H1 (cell line): ENCODE data around the gene HIPK3. TPM values are rescaled to one million over a fixed set of nuclear protein-coding genes. Genes with fewer than 3 reads are reported as not detected.
"Not testable (repeated sequence)": the region's sequence is repeated elsewhere in the genome, so short reads cannot be mapped to it uniquely, and the experiment has no call there.

ENCODE experiments used
- CTCF ChIA-PET: fragments of 300-600 bp; sonication (Branson Sonifier 250); formaldehyde crosslinking; loops from one replicate; lab custom pipeline; 2021; ENCODE audit not compliant: partially characterized antibody; lab: Charles Lee
- POLR2A ChIA-PET: fragments of 300-600 bp; sonication (Branson Sonifier 250); formaldehyde crosslinking; loops from one replicate; lab custom pipeline; 2021; ENCODE audit warnings: inconsistent platforms; ENCODE audit not compliant: partially characterized antibody; lab: Charles Lee
- DNase-seq, 2 experiments: peaks; one replicate each; pipeline versions ENCODE4 v3.0.0 to v3.0.0-alpha.2; 2010 to 2022; ENCODE audit warnings: low spot score in 2 of 2, low read depth in 1 of 2, mixed read lengths in 1 of 2
- FAIRE-seq: peaks from 2 replicates; lab custom pipeline; 2011; peaks lifted over from hg19 to GRCh38; lab: Jason Lieb, UNC
- H2AFZ ChIP-seq: 2 replicates; pipeline ENCODE4 v1.8.1; 2012; ENCODE audit warnings: low read length, inconsistent platforms
- H2AK5ac ChIP-seq: 2 replicates; pipeline ENCODE4 v1.6.1; 2013; ENCODE audit warnings: low read depth, low read length
- H2BK120ac ChIP-seq: replicated peaks from 2 replicates; pipeline ENCODE3; 2013; ENCODE audit warnings: low read depth, low read length, inconsistent platforms
- H2BK12ac ChIP-seq: 2 replicates; pipeline ENCODE4 v1.6.1; 2013; ENCODE audit warnings: low read depth, low read length
- H2BK15ac ChIP-seq: 2 replicates; pipeline ENCODE4 v1.6.1; 2013; ENCODE audit warnings: low read length
- H2BK20ac ChIP-seq: 2 replicates; pipeline ENCODE4 v1.6.1; 2013; ENCODE audit warnings: low read length
- H2BK5ac ChIP-seq: 2 replicates; pipeline ENCODE4 v1.6.1; 2013; ENCODE audit warnings: low read depth, low read length
- H3K14ac ChIP-seq: 2 replicates; pipeline ENCODE4 v1.6.1; 2013; ENCODE audit warnings: inconsistent platforms; ENCODE audit not compliant: insufficient read length
- H3K18ac ChIP-seq: 2 replicates; pipeline ENCODE4 v1.6.1; 2013; ENCODE audit warnings: low read length; ENCODE audit errors: extremely low read depth
- H3K23ac ChIP-seq: 2 replicates; pipeline ENCODE4 v1.6.1; 2013; ENCODE audit warnings: inconsistent platforms; ENCODE audit not compliant: insufficient read length
- H3K23me2 ChIP-seq: 2 replicates; pipeline ENCODE4 v1.6.1; 2013; ENCODE audit warnings: low read depth, low read length
- H3K27ac ChIP-seq: 2 replicates; pipeline ENCODE4 v1.6.1; 2011; ENCODE audit warnings: low read depth, low read length, inconsistent platforms
- H3K27me3 ChIP-seq, 4 experiments: replicated peaks in 1 of 4; 1 replicate in 1 of 4; 2 replicates in 3 of 4; pipeline versions ENCODE4 v1.6.1 to v1.8.1; 2011 to 2013; ENCODE audit warnings: low read length in 3 of 4, mild to moderate bottlenecking in 3 of 4, inconsistent platforms in 2 of 4, mixed read lengths in 2 of 4, moderate library complexity in 1 of 4; ENCODE audit not compliant: control insufficient read depth in 3 of 4, insufficient read depth in 3 of 4; ENCODE audit errors: extremely low read depth in 1 of 4
- H3K36me3 ChIP-seq, 4 experiments: 2 replicates each; pipeline versions ENCODE4 v1.6.1 to v1.8.1; 2011 to 2013; ENCODE audit warnings: mild to moderate bottlenecking in 4 of 4, low read length in 3 of 4, moderate library complexity in 2 of 4, control low read depth in 1 of 4, inconsistent platforms in 1 of 4; ENCODE audit not compliant: insufficient read depth in 4 of 4, control insufficient read depth in 2 of 4
- H3K4ac ChIP-seq: replicated peaks from 2 replicates; pipeline ENCODE3; 2013; ENCODE audit warnings: low read length, low read depth, mixed read lengths, inconsistent platforms; ENCODE audit not compliant: insufficient read length
- H3K4me1 ChIP-seq, 4 experiments: replicated peaks in 1 of 4; 1 replicate in 1 of 4; 2 replicates in 3 of 4; pipeline versions ENCODE4 v1.6.1 to v1.8.1; 2011 to 2013; ENCODE audit warnings: low read length in 3 of 4, inconsistent platforms in 2 of 4, mixed read lengths in 1 of 4; ENCODE audit not compliant: insufficient read depth in 4 of 4, control insufficient read depth in 3 of 4
- H3K4me2 ChIP-seq, 2 experiments: 2 replicates each; pipeline versions ENCODE4 v1.6.1 to v1.8.1; 2011 to 2013; ENCODE audit warnings: low read depth in 2 of 2, low read length in 2 of 2, control low read depth in 1 of 2, inconsistent platforms in 1 of 2, mild to moderate bottlenecking in 1 of 2; ENCODE audit not compliant: insufficient read depth in 1 of 2
- H3K4me3 ChIP-seq, 4 experiments: fragments of 200-600, 300-600 bp in 1 of 4; sonication (generic), shearing (Covaris generic), sonication (Bioruptor Twin) in 1 of 4; 2 replicates each; pipeline versions ENCODE4 v1.5.1 to v1.8.1; 2011 to 2016; ENCODE audit warnings: low read length in 4 of 4, low read depth in 3 of 4, control low read depth in 2 of 4, inconsistent platforms in 2 of 4, mild to moderate bottlenecking in 2 of 4, mixed read lengths in 1 of 4, moderate library complexity in 1 of 4; ENCODE audit not compliant: insufficient read depth in 2 of 4; ENCODE audit errors: extremely low read depth in 1 of 4
- H3K56ac ChIP-seq: replicated peaks from 2 replicates; pipeline ENCODE3; 2013; ENCODE audit warnings: low read depth, mild to moderate bottlenecking, mixed read lengths, low read length, inconsistent platforms; ENCODE audit not compliant: insufficient read length
- H3K79me1 ChIP-seq: 2 replicates; pipeline ENCODE4 v1.6.1; 2013; ENCODE audit warnings: low read depth, low read length, control low read depth
- H3K79me2 ChIP-seq, 2 experiments: 2 replicates each; pipeline versions ENCODE4 v1.6.1 to v1.8.1; 2012 to 2013; ENCODE audit warnings: low read length in 2 of 2, mild to moderate bottlenecking in 2 of 2, inconsistent platforms in 1 of 2; ENCODE audit not compliant: insufficient read depth in 2 of 2, control insufficient read depth in 1 of 2
- H3K9ac ChIP-seq, 4 experiments: replicated peaks in 1 of 4; 1 replicate in 1 of 4; 2 replicates in 3 of 4; pipeline versions ENCODE4 v1.6.1 to v1.8.1; 2011 to 2013; ENCODE audit warnings: low read depth in 3 of 4, low read length in 3 of 4, control low read depth in 2 of 4, mild to moderate bottlenecking in 2 of 4, moderate library complexity in 2 of 4, inconsistent platforms in 1 of 4; ENCODE audit errors: extremely low read depth in 1 of 4
- H3K9me3 ChIP-seq, 2 experiments: 2 replicates each; pipeline versions ENCODE4 v1.6.1 to v1.8.1; 2012 to 2013; ENCODE audit warnings: mild to moderate bottlenecking in 2 of 2, moderate library complexity in 2 of 2, control low read depth in 1 of 2, inconsistent platforms in 1 of 2, low read depth in 1 of 2, low read length in 1 of 2, mixed read lengths in 1 of 2; ENCODE audit not compliant: insufficient read depth in 2 of 2
- H4K20me1 ChIP-seq, 2 experiments: replicated peaks in 1 of 2; 2 replicates each; pipeline versions ENCODE3 to v1.8.1; 2011 to 2013; ENCODE audit warnings: inconsistent platforms in 2 of 2, low read length in 2 of 2, mild to moderate bottlenecking in 1 of 2; ENCODE audit not compliant: insufficient read depth in 2 of 2, control insufficient read depth in 1 of 2
- H4K5ac ChIP-seq: 2 replicates; pipeline ENCODE4 v1.6.1; 2013; ENCODE audit warnings: low read length, low read depth, mixed read lengths, inconsistent platforms; ENCODE audit not compliant: insufficient read length
- H4K8ac ChIP-seq: 2 replicates; pipeline ENCODE4 v1.8.0; 2013; ENCODE audit warnings: mild to moderate bottlenecking, moderate library complexity, low read length, inconsistent platforms; ENCODE audit not compliant: insufficient read depth; ENCODE audit errors: extremely low read depth
- H4K91ac ChIP-seq: replicated peaks from 2 replicates; pipeline ENCODE3; 2013; ENCODE audit warnings: low read length, mixed read lengths, inconsistent platforms; ENCODE audit not compliant: insufficient read length
- WGBS, 2 experiments: shearing (Covaris generic) in 1 of 2; methylation state at CpG; one replicate each; pipeline versions ENCODE4 v1.1.6 to v1.1.7; 2013 to 2015; ENCODE audit warnings: low lambda C conversion rate in 2 of 2, mixed read lengths in 2 of 2, inconsistent platforms in 1 of 2, low coverage in 1 of 2, missing lambda C conversion rate in 1 of 2; ENCODE audit not compliant: insufficient replicate concordance in 2 of 2, insufficient coverage in 1 of 2, insufficient read length in 1 of 2; ENCODE audit errors: extremely low coverage in 1 of 2, missing lambda C conversion rate in 1 of 2; 5-methylcytosine and 5-hydroxymethylcytosine counted together
- polyA plus RNA-seq, 7 experiments: library from polyadenylated mRNA; depleted of rRNA in 3 of 7; stranded (reverse) in 5 of 7; unstranded in 2 of 7; fragments of >200 nt in 5 of 7; fragments of 200-250 nt in 2 of 7; gene quantifications; 1 replicate in 5 of 7; 2 replicates in 1 of 7; 4 replicates in 1 of 7; pipeline versions ENCODE4 v1.2.1 to v1.2.3, GENCODE V29; 2011 to 2013; ENCODE audit warnings: missing spikeins in 2 of 7, mixed read lengths in 2 of 7
- total RNA-seq: library from RNA; stranded (reverse); fragmentation: NEBNext Ultra II Directional; extraction: Animal tissue kit (Norgen Biotek cat#: 25700); gene quantifications from 2 replicates; pipeline ENCODE4 v1.2.1, GENCODE V29; 2021

Gene HIPK3
- total and polyA plus RNA-seq, 2 of the 8 experiments (the other 6 are each of a cell fraction or from before 2014, with no cell fraction given) = 5.0 to 22.3 TPM

DNA sequence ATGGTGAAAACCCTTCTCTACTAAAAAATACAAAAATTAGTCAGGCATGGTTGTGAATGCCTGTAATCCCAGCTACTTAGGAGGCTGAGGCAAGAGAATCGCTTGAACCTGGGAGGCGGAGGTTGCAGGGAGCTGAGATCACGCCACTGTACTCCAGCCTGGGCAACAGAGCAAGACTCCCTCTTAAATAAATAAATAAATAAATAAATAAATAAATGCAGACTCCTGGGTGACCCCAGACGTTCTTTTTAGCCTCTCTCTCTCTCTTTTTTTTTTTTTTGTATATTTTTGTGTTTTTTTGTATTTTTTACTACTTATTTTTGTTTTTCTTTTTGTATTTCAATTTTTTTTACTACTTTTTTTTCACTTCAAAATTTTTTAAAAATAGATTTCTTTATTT lies 111.3 kb downstream of the HIPK3 start:
- H2AK5ac ChIP-seq, H3K79me2 ChIP-seq, H3K23me2 ChIP-seq, H3K56ac ChIP-seq, DNase-seq, H3K14ac ChIP-seq, H2BK120ac ChIP-seq, H3K79me1 ChIP-seq, H4K91ac ChIP-seq, FAIRE-seq, H3K4me2 ChIP-seq, H3K36me3 ChIP-seq, POLR2A ChIA-PET, H4K8ac ChIP-seq, H2AFZ ChIP-seq, H3K27me3 ChIP-seq, H4K5ac ChIP-seq, H3K9ac ChIP-seq, H3K18ac ChIP-seq, H2BK5ac ChIP-seq, H3K4ac ChIP-seq, H3K27ac ChIP-seq, H2BK20ac ChIP-seq, H3K9me3 ChIP-seq, H2BK12ac ChIP-seq, H3K4me3 ChIP-seq, H3K23ac ChIP-seq, H4K20me1 ChIP-seq, H2BK15ac ChIP-seq, H3K4me1 ChIP-seq: not testable (repeated sequence)
- WGBS, 2 experiments = 86% methylated on average over 4 of the region's 4 CpGs; no CpG with 5 or more reads in 1 of the 2 experiments
- CTCF ChIA-PET = interaction anchor here (1.0 to 9.8 kb wide), 4 partner anchors 21 to 320 kb away, joined by 3 to 98 read pairs (median 3); no protein-coding TSS in a partner anchor
